Measurements from ENCODE around the gene TXLNG. TPM values are rescaled to one million over a fixed set of nuclear protein-coding genes. Genes with fewer than 3 reads are reported as not detected.

TXLNG gene
- total RNA-seq, 1 donor from 2014 or later: 13.1 TPM

GRCh38 chrX:16797358-16797757 lies 11.1 kb downstream of the TXLNG start:
- no peaks in the 10 kb centered on the region for H3K27me3 Mint-ChIP-seq
- no peak for TF ChIP-seq CTCF (IDR thresholded peaks at IDR 0.05)
- no peaks in the 10 kb centered on the region for H3K9me3 Mint-ChIP-seq
- H3K27ac Mint-ChIP-seq: no peak overlapping the region
- H3K4me3 Mint-ChIP-seq: no peak overlapping the region
- intact Hi-C loops (cut with micrococcal nuclease): no loop called here
- CTCF ChIA-PET: no interaction called here
- POLR2A ChIA-PET: no interaction called here
- DNase-seq (no peak), ATAC-seq (ENCODE audit: low read depth) (no peak)
- peaks cover 19% of the 10 kb centered on the region for H3K36me3 Mint-ChIP-seq (ENCODE audit: low read depth)
- H3K4me1 Mint-ChIP-seq: peaks cover 2% of the 10 kb centered on the region

- ChIA-PET POLR2A (no interaction called here), CTCF (no interaction called here)
- H3K9me3 Mint-ChIP-seq: no peaks in the 10 kb centered on the region
- no peak for TF ChIP-seq CTCF (IDR thresholded peaks at IDR 0.05)
- H3K4me1 Mint-ChIP-seq: peaks cover 2% of the 10 kb centered on the region
- no peaks in the 10 kb centered on the region for H3K27me3 Mint-ChIP-seq
- peaks cover 21% of the 10 kb centered on the region for H3K36me3 Mint-ChIP-seq (ENCODE audit: low read depth)
- DNase-seq (no peak), ATAC-seq (ENCODE audit: low read depth) (no peak)
- H3K4me3 Mint-ChIP-seq: no peak overlapping the region
- intact Hi-C loops (cut with micrococcal nuclease): no loop called here
- H3K27ac Mint-ChIP-seq: no peak overlapping the region
Observed at GRCh38 chrX:16797841-16798240, 11.6 kb downstream of the TXLNG start.

- no peaks in the 10 kb centered on the region for H3K9me3 Mint-ChIP-seq
- peak overlapping the region; percentile 19 for H3K4me3 Mint-ChIP-seq
- CTCF ChIA-PET: no interaction called here
- peak; percentile 34 for ATAC-seq (ENCODE audit: low read depth)
- POLR2A ChIA-PET: interaction anchor here (0.6 kb wide), 1 partner anchor 105 kb away, joined by 5 read pairs; no protein-coding TSS in a partner anchor
- intact Hi-C loops (cut with micrococcal nuclease): no loop called here
- DNase-seq: no peak
- H3K36me3 Mint-ChIP-seq (ENCODE audit: low read depth): peaks cover 10% of the 10 kb centered on the region
- no peak for TF ChIP-seq CTCF (IDR thresholded peaks at IDR 0.05)
- peaks cover 27% of the 10 kb centered on the region for H3K4me1 Mint-ChIP-seq
- H3K27ac Mint-ChIP-seq: no peak overlapping the region
- H3K27me3 Mint-ChIP-seq: no peaks in the 10 kb centered on the region
Observed at GRCh38 chrX:16804923-16805464, 18.7 kb downstream of the TXLNG start.

GRCh38 chrX:16807548-16807947 lies 21.3 kb downstream of the TXLNG start:
- H3K36me3 Mint-ChIP-seq (ENCODE audit: low read depth): peaks cover 6% of the 10 kb centered on the region
- TF ChIP-seq CTCF (IDR thresholded peaks at IDR 0.05): no peak
- POLR2A ChIA-PET: no interaction called here
- DNase-seq: no peak
- H3K27ac Mint-ChIP-seq: no peak overlapping the region
- peaks cover 27% of the 10 kb centered on the region for H3K4me1 Mint-ChIP-seq
- intact Hi-C loops (cut with micrococcal nuclease): no loop called here
- H3K4me3 Mint-ChIP-seq: no peak overlapping the region
- no peaks in the 10 kb centered on the region for H3K9me3 Mint-ChIP-seq
- no peaks in the 10 kb centered on the region for H3K27me3 Mint-ChIP-seq
- CTCF ChIA-PET: no interaction called here
- no peak for ATAC-seq (ENCODE audit: low read depth)

- ChIA-PET CTCF (no interaction called here), POLR2A (no interaction called here)
- ATAC-seq (ENCODE audit: low read depth): no peak
- Mint-ChIP-seq H3K27me3 (no peaks in the 10 kb centered on the region), H3K27ac (peak overlapping the region; percentile 32), H3K4me3 (no peak overlapping the region), H3K36me3 (ENCODE audit: low read depth) (peaks cover 9% of the 10 kb centered on the region), H3K4me1 (peaks cover 27% of the 10 kb centered on the region), H3K9me3 (no peaks in the 10 kb centered on the region)
- no peak for TF ChIP-seq CTCF (IDR thresholded peaks at IDR 0.05)
- DNase-seq: no peak
- intact Hi-C loops (cut with micrococcal nuclease): no loop called here
Observed at GRCh38 chrX:16807976-16808542, 21.8 kb downstream of the TXLNG start.
